ENCODE data around the gene PSENEN. TPM values are rescaled to one million over a fixed set of nuclear protein-coding genes. Genes with fewer than 3 reads are reported as not detected.
A peak's percentile ranks its signal among the peaks of the same experiment; 100 is the strongest.

Gene PSENEN
- total RNA-seq, 1 experiment from 2014 or later: 112 TPM

GRCh38 chr19:35755131-35755549 lies 9.7 kb downstream of the PSENEN start:
- Histone ChIP-seq H4K20me1 (ENCODE audit: insufficient read depth, low read depth, low read length) (peaks cover 10% of the 10 kb centered on the region; the same call in 1 of the 2 replicates), H3K4me1 (ENCODE audit: low read length) (peaks cover 25% of the 10 kb centered on the region), H3K27me3 (ENCODE audit: low read length) (no peaks in the 10 kb centered on the region), H3K27ac (ENCODE audit: low read length) (no peak overlapping the region), H2AFZ (ENCODE audit: low read length) (no peak overlapping the region), H3K4me3 (ENCODE audit: low read length) (no peak overlapping the region), H3K36me3 (ENCODE audit: insufficient read depth, low read length) (peaks cover 5% of the 10 kb centered on the region), H3K4me2 (ENCODE audit: low read depth, low read length, poor library complexity, severe bottlenecking) (no peak overlapping the region), H3K79me2 (ENCODE audit: low read length) (peaks cover 24% of the 10 kb centered on the region), H3K9me3 (ENCODE audit: low read length) (no peaks in the 10 kb centered on the region), H3K9ac (ENCODE audit: low read length) (no peak overlapping the region), H3K9me2 (replicated peaks; ENCODE audit: insufficient read depth, low read length) (no peaks in the 10 kb centered on the region)
- DNase-seq: no peak

GRCh38 chr19:35755550-35756376 lies 10.3 kb downstream of the PSENEN start:
- DNase-seq: no peak
- no peaks in the 10 kb centered on the region for H3K27me3 ChIP-seq (ENCODE audit: low read length)
- H3K79me2 ChIP-seq (ENCODE audit: low read length): peaks cover 23% of the 10 kb centered on the region
- H3K9me3 ChIP-seq (ENCODE audit: low read length): no peaks in the 10 kb centered on the region
- no peak overlapping the region for H3K27ac ChIP-seq (ENCODE audit: low read length)
- H3K4me1 ChIP-seq (ENCODE audit: low read length): peaks cover 22% of the 10 kb centered on the region
- no peak overlapping the region for H3K9ac ChIP-seq (ENCODE audit: low read length)
- H4K20me1 ChIP-seq (ENCODE audit: insufficient read depth, low read depth, low read length): peaks cover 10% of the 10 kb centered on the region; the same call in 1 of the 2 replicates
- no peak overlapping the region for H3K4me2 ChIP-seq (ENCODE audit: low read depth, low read length, poor library complexity, severe bottlenecking)
- H2AFZ ChIP-seq (ENCODE audit: low read length): no peak overlapping the region
- H3K4me3 ChIP-seq (ENCODE audit: low read length): no peak overlapping the region
- peaks cover 11% of the 10 kb centered on the region for H3K36me3 ChIP-seq (ENCODE audit: insufficient read depth, low read length)
- no peaks in the 10 kb centered on the region for H3K9me2 ChIP-seq (replicated peaks; ENCODE audit: insufficient read depth, low read length)

GRCh38 chr19:35756377-35757230 lies 11.2 kb downstream of the PSENEN start, which contains the start of gene HSPB6:
HSPB6 (minus strand) TSS chr19:35757029; CDS start chr19:35757008, 21 bp downstream.
- Histone ChIP-seq H3K79me2 (ENCODE audit: low read length) (peaks cover 23% of the 10 kb centered on the region), H3K9ac (ENCODE audit: low read length) (peak within 1 kb of the TSS; percentile 85), H3K4me2 (ENCODE audit: low read depth, low read length, poor library complexity, severe bottlenecking) (peak within 1 kb of the TSS; percentile 89), H3K36me3 (ENCODE audit: insufficient read depth, low read length) (peaks cover 13% of the 10 kb centered on the region), H3K4me1 (ENCODE audit: low read length) (peaks cover 22% of the 10 kb centered on the region), H3K27me3 (ENCODE audit: low read length) (no peaks in the 10 kb centered on the region), H3K9me3 (ENCODE audit: low read length) (no peaks in the 10 kb centered on the region), H3K27ac (ENCODE audit: low read length) (peak within 1 kb of the TSS; percentile 88), H3K4me3 (ENCODE audit: low read length) (peak within 1 kb of the TSS; percentile 83), H4K20me1 (ENCODE audit: insufficient read depth, low read depth, low read length) (peaks cover 10% of the 10 kb centered on the region; the same call in 1 of the 2 replicates), H2AFZ (ENCODE audit: low read length) (no peak within 1 kb of the TSS), H3K9me2 (replicated peaks; ENCODE audit: insufficient read depth, low read length) (no peaks in the 10 kb centered on the region)
- DNase-seq: no peak

GRCh38 chr19:35757231-35757748 lies 11.8 kb downstream of the PSENEN start:
- Histone ChIP-seq H3K36me3 (ENCODE audit: insufficient read depth, low read length) (peaks cover 13% of the 10 kb centered on the region), H3K9me3 (ENCODE audit: low read length) (no peaks in the 10 kb centered on the region), H3K4me3 (ENCODE audit: low read length) (peak overlapping the region; percentile 83), H3K4me2 (ENCODE audit: low read depth, low read length, poor library complexity, severe bottlenecking) (peak overlapping the region; percentile 89), H3K79me2 (ENCODE audit: low read length) (peaks cover 23% of the 10 kb centered on the region), H3K4me1 (ENCODE audit: low read length) (peaks cover 22% of the 10 kb centered on the region), H3K27ac (ENCODE audit: low read length) (peak overlapping the region; percentile 88), H3K9me2 (replicated peaks; ENCODE audit: insufficient read depth, low read length) (no peaks in the 10 kb centered on the region), H4K20me1 (ENCODE audit: insufficient read depth, low read depth, low read length) (peaks cover 10% of the 10 kb centered on the region; the same call in 1 of the 2 replicates), H3K27me3 (ENCODE audit: low read length) (no peaks in the 10 kb centered on the region), H3K9ac (ENCODE audit: low read length) (peak overlapping the region; percentile 85), H2AFZ (ENCODE audit: low read length) (no peak overlapping the region)
- peak; percentile 84 for DNase-seq

GRCh38 chr19:35757749-35758608 lies 12.5 kb downstream of the PSENEN start, which contains the start of gene PROSER3:
PROSER3 (plus strand) TSS chr19:35758176; CDS start chr19:35758216, 40 bp downstream.
- H3K36me3 ChIP-seq (ENCODE audit: insufficient read depth, low read length): peaks cover 13% of the 10 kb centered on the region
- H3K27me3 ChIP-seq (ENCODE audit: low read length): no peaks in the 10 kb centered on the region
- peaks cover 22% of the 10 kb centered on the region for H3K4me1 ChIP-seq (ENCODE audit: low read length)
- peaks cover 10% of the 10 kb centered on the region; the same call in 1 of the 2 replicates for H4K20me1 ChIP-seq (ENCODE audit: insufficient read depth, low read depth, low read length)
- peak within 1 kb of the TSS; percentile 88 for H3K27ac ChIP-seq (ENCODE audit: low read length)
- H3K4me2 ChIP-seq (ENCODE audit: low read depth, low read length, poor library complexity, severe bottlenecking): peak within 1 kb of the TSS; percentile 89
- peak within 1 kb of the TSS; percentile 85 for H3K9ac ChIP-seq (ENCODE audit: low read length)
- peaks cover 23% of the 10 kb centered on the region for H3K79me2 ChIP-seq (ENCODE audit: low read length)
- no peak within 1 kb of the TSS for H2AFZ ChIP-seq (ENCODE audit: low read length)
- peak; percentile 100 for DNase-seq
- no peaks in the 10 kb centered on the region for H3K9me3 ChIP-seq (ENCODE audit: low read length)
- no peaks in the 10 kb centered on the region for H3K9me2 ChIP-seq (replicated peaks; ENCODE audit: insufficient read depth, low read length)
- H3K4me3 ChIP-seq (ENCODE audit: low read length): peak within 1 kb of the TSS; percentile 83

GRCh38 chr19:35759697-35760096 lies 14.2 kb downstream of the PSENEN start:
- Histone ChIP-seq H3K9ac (ENCODE audit: low read length) (no peak overlapping the region), H4K20me1 (ENCODE audit: insufficient read depth, low read depth, low read length) (peaks cover 10% of the 10 kb centered on the region; the same call in 1 of the 2 replicates), H3K9me2 (replicated peaks; ENCODE audit: insufficient read depth, low read length) (no peaks in the 10 kb centered on the region), H2AFZ (ENCODE audit: low read length) (no peak overlapping the region), H3K4me3 (ENCODE audit: low read length) (no peak overlapping the region), H3K4me2 (ENCODE audit: low read depth, low read length, poor library complexity, severe bottlenecking) (peak overlapping the region; percentile 65), H3K36me3 (ENCODE audit: insufficient read depth, low read length) (peaks cover 13% of the 10 kb centered on the region), H3K79me2 (ENCODE audit: low read length) (peaks cover 23% of the 10 kb centered on the region), H3K27ac (ENCODE audit: low read length) (no peak overlapping the region), H3K9me3 (ENCODE audit: low read length) (no peaks in the 10 kb centered on the region), H3K4me1 (ENCODE audit: low read length) (peaks cover 22% of the 10 kb centered on the region), H3K27me3 (ENCODE audit: low read length) (no peaks in the 10 kb centered on the region)
- no peak for DNase-seq

- Histone ChIP-seq H3K9me2 (replicated peaks; ENCODE audit: insufficient read depth, low read length) (no peaks in the 10 kb centered on the region), H2AFZ (ENCODE audit: low read length) (no peak overlapping the region), H3K4me1 (ENCODE audit: low read length) (peaks cover 22% of the 10 kb centered on the region), H4K20me1 (ENCODE audit: insufficient read depth, low read depth, low read length) (peaks cover 10% of the 10 kb centered on the region; the same call in 1 of the 2 replicates), H3K27me3 (ENCODE audit: low read length) (no peaks in the 10 kb centered on the region), H3K9ac (ENCODE audit: low read length) (no peak overlapping the region), H3K4me2 (ENCODE audit: low read depth, low read length, poor library complexity, severe bottlenecking) (no peak overlapping the region), H3K79me2 (ENCODE audit: low read length) (peaks cover 23% of the 10 kb centered on the region), H3K27ac (ENCODE audit: low read length) (no peak overlapping the region), H3K9me3 (ENCODE audit: low read length) (no peaks in the 10 kb centered on the region), H3K36me3 (ENCODE audit: insufficient read depth, low read length) (peaks cover 13% of the 10 kb centered on the region), H3K4me3 (ENCODE audit: low read length) (no peak overlapping the region)
- DNase-seq: no peak
Observed at GRCh38 chr19:35760711-35761349, 15.4 kb downstream of the PSENEN start.

All from Karpas-422 (cell line).